GM12878 (cell line): ENCODE measurements around the gene ANKS4B.

Source experiments
- KDM1A ChIP-seq: fragments of 200-600 bp; sonication (generic); IDR thresholded peaks from 2 replicates; pipeline ENCODE4 v1.6.1; 2016; ENCODE audit warnings: borderline replicate concordance
- SPI1 ChIP-seq: IDR thresholded peaks from 2 replicates; pipeline ENCODE4 v1.6.1; 2011; ENCODE audit warnings: low read depth, mild to moderate bottlenecking, low read length, moderate library complexity, borderline replicate concordance; ENCODE audit not compliant: insufficient read depth
- TF ChIP-seq, protein P1 (sequence below): IDR thresholded peaks from 2 replicates; pipeline ENCODE4 v1.6.1; 2012; ENCODE audit warnings: low read depth, low read length, improper control_type of control experiment
- TF ChIP-seq, protein P2 (sequence below), 3 experiments: IDR thresholded peaks in 2 of 3; conservative IDR thresholded peaks in 1 of 3; 2 replicates each; pipeline ENCODE4 v1.5.1; 2011; ENCODE audit warnings: low read depth in 3 of 3, low read length in 3 of 3, mild to moderate bottlenecking in 3 of 3, control low read depth in 2 of 3, moderate library complexity in 2 of 3, inconsistent platforms in 1 of 3, mixed read lengths in 1 of 3; ENCODE audit not compliant: control insufficient read depth in 2 of 3, insufficient read depth in 1 of 3; ENCODE audit errors: extremely low read depth in 1 of 3
- TF ChIP-seq, protein P3 (sequence below): IDR thresholded peaks from 2 replicates; pipeline ENCODE4 v1.6.1; 2011; ENCODE audit warnings: low read depth, low read length, improper control_type of control experiment, borderline replicate concordance
- TF ChIP-seq, protein P4 (sequence below): IDR thresholded peaks from 2 replicates; pipeline ENCODE4 v1.6.1; 2012; ENCODE audit warnings: low read depth, low read length, improper control_type of control experiment

DNA sequence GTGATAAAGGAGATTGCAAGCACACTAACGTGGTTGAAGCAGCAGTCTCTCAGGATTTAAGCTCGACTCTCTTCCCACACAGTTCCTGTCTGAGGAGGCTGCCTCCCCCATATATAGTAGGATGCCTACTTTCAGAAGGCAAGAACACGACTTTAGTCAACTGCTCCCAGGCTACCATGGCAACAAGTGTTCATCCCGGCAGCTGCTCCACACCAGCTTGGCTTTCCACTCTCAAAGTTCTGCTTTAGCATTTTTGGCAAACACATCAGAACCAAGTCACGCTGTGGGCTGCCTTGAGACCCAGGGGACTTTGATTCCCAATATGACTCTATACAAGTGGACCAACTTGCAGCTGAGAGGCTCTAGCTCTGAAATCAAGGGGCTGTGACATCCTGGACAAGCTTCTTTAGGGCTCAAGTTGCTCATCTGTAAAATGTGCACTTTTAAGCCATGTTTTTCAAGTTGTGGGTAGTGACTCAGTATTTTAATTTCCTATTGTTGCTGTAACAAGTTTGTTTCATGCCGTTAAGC is 38.7 kb upstream of the ANKS4B start:
- TF ChIP-seq, protein P1, sequence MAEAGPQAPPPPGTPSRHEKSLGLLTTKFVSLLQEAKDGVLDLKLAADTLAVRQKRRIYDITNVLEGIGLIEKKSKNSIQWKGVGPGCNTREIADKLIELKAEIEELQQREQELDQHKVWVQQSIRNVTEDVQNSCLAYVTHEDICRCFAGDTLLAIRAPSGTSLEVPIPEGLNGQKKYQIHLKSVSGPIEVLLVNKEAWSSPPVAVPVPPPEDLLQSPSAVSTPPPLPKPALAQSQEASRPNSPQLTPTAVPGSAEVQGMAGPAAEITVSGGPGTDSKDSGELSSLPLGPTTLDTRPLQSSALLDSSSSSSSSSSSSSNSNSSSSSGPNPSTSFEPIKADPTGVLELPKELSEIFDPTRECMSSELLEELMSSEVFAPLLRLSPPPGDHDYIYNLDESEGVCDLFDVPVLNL: no peak
- TF ChIP-seq SPI1: no peak
- TF ChIP-seq, protein P2, sequence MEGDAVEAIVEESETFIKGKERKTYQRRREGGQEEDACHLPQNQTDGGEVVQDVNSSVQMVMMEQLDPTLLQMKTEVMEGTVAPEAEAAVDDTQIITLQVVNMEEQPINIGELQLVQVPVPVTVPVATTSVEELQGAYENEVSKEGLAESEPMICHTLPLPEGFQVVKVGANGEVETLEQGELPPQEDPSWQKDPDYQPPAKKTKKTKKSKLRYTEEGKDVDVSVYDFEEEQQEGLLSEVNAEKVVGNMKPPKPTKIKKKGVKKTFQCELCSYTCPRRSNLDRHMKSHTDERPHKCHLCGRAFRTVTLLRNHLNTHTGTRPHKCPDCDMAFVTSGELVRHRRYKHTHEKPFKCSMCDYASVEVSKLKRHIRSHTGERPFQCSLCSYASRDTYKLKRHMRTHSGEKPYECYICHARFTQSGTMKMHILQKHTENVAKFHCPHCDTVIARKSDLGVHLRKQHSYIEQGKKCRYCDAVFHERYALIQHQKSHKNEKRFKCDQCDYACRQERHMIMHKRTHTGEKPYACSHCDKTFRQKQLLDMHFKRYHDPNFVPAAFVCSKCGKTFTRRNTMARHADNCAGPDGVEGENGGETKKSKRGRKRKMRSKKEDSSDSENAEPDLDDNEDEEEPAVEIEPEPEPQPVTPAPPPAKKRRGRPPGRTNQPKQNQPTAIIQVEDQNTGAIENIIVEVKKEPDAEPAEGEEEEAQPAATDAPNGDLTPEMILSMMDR (IDR thresholded peaks at IDR 0.05 in 2 of 3, conservative IDR thresholded peaks at IDR 0.05 in 1 of 3; ENCODE audit: control insufficient read depth in 2 of 3, extremely low read depth in 1 of 3, insufficient read depth in 1 of 3, low read depth in 3 of 3, low read length in 3 of 3): no peak
- TF ChIP-seq, protein P3, sequence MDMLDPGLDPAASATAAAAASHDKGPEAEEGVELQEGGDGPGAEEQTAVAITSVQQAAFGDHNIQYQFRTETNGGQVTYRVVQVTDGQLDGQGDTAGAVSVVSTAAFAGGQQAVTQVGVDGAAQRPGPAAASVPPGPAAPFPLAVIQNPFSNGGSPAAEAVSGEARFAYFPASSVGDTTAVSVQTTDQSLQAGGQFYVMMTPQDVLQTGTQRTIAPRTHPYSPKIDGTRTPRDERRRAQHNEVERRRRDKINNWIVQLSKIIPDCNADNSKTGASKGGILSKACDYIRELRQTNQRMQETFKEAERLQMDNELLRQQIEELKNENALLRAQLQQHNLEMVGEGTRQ: no peak
- no peak for TF ChIP-seq KDM1A
- TF ChIP-seq, protein P4, sequence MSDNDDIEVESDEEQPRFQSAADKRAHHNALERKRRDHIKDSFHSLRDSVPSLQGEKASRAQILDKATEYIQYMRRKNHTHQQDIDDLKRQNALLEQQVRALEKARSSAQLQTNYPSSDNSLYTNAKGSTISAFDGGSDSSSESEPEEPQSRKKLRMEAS: no peak
